G401.6 (cell line): ENCODE measurements around the gene PSMB11.
"Not testable (repeated sequence)": the region's sequence is repeated elsewhere in the genome, so short reads cannot be mapped to it uniquely, and the experiment has no call there.

Experiments used
- FAIRE-seq: peaks from 2 replicates; lab custom pipeline; 2012; peaks lifted over from hg19 to GRCh38; lab: Jason Lieb, UNC

The PSMB11 gene

DNA sequence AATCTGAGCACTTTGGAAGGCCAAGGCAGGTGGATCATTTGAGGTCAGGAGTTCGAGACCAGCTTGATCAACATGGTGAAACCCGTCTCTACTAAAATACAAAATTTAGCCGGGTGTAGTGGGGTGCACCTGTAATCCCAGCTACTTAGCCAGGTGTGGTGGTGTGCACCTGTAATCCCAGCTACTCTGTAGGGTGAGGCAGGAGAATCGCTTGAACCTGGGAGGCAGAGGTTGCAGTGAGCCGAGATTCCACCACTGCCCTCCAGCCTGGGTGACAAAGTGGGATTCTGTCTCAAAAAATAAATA, 28.3 kb upstream of the PSMB11 start:
- not testable (repeated sequence) for FAIRE-seq

DNA sequence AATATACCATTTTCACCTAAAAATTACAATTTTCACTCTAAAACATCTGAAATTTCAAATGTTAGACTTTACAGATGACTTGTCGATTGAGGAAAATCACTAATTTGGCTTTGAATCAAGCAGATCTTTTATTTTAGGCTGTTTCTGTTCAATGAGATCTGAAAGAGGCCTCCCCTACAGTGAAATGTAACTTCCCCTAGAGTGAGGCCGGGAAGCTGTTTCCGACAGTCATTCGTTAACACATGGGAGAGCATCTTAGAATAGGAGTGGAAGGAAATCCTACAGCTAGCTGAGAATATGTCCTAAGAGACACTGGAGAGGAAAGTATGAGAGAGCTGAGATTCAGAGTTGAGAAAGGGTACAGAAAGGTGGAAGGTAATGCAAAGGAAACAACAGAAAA, 26.4 kb upstream of the PSMB11 start:
- FAIRE-seq: no peak

- FAIRE-seq: no peak
These were observed 24.9 kb upstream of the PSMB11 start for GRCh38 chr14:23017091-23017490.

DNA sequence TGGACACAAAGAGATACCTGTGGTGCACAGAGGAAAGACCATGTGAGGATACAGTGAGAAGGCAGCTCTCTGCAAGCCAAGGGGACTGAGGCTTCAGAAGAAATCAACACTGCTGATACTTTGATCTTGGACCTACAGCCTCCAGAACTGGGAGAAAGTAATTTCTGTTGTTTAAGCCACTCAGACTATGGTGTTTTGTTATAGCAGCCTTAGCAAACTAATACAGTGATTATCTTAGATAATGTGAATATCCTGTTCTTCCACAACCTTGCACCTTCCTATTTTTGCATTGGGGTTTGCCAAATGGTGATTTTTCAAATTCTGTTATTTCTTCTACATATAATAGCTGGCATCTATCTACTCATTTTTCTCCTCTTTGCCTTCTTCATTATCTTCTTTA, 23.9 kb upstream of the PSMB11 start:
- no peak for FAIRE-seq

GRCh38 chr14:23020143-23021128, 21.6 kb upstream of the PSMB11 start:
- FAIRE-seq: no peak

DNA sequence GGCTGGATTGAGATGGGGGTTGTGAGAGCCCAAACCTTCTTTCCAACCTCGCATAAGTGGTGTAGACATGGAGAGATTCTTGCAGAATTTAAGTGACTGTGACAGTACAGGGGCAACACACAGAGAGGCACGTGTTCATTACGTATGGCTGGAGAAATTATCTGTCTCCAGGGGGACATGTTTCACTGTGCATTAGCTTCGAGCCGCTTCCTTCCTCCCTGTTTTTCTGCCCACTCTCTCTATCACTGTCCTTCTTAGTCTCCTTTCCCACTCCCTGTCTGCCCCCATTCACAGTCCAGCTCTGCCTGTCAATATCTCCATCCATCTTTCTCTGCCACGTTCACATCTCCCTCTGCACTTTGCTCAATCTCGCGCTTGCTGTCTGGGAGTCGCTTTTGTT, 20.6 kb upstream of the PSMB11 start:
- FAIRE-seq: no peak

DNA sequence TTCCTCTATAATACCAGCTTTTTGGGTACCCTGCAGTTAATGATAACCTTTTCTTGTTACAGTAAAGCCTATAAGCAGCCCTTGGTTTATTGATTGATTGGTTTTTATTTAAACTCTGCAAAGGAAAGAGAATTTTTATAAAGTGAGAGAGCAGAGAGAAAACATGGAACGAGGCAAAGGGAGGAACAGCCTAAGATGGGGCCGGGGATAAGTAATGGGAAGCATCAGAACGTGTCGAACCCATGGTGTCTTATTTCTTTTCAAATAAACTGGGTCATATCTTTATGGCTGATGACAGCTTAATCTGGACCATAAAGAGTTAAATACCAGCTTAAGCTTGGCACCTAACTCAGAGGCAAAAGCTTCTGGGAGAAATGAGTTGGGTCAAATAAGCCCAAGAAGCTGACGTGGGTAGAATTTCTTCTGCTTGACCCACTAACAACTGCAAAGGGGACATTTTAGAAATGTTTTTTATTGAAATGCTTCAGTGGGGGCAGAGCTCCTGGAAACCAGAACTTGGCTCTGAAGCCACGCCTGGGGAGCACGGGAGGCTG, 20.0 kb upstream of the PSMB11 start:
- no peak for FAIRE-seq

DNA sequence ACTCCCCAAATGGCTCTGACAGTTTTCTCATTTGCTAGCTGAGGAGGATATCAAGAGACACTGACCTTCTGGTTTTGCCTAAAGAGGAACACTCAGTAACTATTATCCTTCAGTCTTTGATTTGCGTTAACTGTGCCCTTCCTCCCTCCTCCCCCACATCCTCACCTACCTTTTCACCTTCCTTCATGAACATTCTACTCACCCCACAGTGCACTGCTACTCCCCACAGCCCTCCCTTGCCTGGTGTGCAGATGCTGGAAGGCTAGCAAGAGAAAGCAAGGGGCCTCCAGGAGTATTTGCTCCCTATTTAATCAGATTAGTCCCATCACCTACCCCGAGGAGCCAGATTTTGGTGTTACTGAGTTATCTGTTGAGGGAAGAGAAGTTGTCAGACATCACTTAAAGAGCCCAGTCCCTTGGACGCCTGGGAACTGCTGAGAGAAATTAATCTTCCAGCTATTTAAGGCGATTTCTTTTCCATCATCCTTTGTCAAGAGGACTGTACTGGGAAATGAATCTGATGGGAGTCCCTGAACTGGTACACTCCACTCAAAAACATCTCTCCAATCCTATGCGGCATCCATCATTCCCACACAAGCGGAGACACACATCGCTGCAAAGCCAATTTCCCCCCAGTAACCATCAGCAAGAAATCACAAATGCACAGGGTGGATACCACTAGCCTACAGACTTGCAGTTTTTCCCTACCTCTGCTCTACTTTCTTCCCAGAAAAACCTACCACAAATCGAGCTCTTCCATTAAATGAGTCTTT, 18.8 kb upstream of the PSMB11 start:
- no peak for FAIRE-seq

GRCh38 chr14:23023795-23024152, 18.2 kb upstream of the PSMB11 start:
- no peak for FAIRE-seq

DNA sequence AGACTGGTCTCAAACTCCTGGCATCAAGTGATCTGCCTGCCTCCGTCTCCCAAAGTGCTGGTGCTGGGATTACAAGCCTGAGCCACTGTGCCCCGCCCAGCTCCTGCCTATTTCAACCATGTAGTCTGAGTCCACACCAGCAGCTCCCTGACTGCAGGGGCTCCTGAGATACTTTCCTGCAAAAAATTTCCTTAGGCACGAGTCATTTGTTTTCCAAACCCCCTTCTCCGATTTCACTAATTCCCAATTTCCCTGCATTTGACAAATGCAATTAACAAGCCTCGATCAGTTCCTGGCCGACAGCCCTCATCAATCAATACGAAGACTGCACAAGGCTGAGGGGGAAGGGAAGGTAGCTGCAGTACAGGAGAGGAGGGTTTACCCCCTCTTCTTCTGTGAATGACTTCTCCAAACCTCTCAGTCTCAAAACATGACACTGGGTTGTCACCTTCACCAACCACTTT, 17.4 kb upstream of the PSMB11 start:
- no peak for FAIRE-seq

DNA sequence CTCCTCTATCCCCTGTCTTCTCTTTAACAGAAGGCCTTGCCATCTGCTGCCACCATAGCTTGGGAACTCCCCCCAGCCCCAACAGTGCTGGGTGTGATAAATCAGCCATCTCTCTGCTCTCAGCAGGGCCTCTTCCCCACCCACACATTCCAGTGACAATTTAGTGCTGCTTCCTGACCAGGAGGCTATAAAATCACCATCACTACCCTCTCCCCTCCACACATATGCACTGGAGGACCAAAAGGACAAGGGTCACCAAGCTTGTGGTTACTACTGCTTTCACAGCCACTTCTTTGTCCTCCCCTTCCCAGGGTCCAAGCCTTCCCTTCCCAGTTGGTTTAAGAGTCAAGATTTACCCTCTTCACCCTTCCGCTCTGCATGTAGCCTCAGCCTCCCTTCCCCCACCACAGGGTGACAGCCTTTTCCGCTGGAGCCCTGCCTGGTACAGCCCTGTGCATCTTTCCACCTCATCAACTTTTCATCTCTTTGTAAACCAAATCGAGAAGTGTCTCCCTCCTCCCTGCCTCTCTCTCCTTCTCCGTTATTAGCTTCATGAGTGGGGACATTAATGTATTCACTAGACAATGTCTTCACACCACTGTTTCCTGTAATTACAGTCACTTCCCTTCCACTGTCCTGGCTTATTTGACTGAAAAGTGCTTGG, 16.7 kb upstream of the PSMB11 start:
- no peak for FAIRE-seq

DNA sequence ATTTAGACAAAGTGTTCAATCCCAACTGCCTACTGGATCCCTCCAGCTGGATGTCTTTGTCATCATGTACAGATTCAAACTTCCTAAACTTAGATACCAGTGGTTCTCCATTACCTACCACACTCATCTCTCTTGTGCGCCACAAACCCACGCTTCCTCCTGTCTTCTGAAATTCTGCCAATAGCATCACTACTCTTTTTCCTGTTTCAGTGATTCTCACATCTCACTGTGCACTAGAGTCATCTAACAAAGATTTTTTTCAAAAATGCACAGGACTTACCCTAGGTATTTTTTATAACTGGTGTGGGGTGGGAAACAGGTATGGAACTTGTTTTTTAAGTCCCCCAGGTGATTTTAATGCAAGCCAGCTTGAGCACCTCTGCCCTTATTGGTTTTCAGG, 13.2 kb upstream of the PSMB11 start:
- FAIRE-seq: no peak

GRCh38 chr14:23030936-23031335, 11.1 kb upstream of the PSMB11 start:
- FAIRE-seq: no peak

DNA sequence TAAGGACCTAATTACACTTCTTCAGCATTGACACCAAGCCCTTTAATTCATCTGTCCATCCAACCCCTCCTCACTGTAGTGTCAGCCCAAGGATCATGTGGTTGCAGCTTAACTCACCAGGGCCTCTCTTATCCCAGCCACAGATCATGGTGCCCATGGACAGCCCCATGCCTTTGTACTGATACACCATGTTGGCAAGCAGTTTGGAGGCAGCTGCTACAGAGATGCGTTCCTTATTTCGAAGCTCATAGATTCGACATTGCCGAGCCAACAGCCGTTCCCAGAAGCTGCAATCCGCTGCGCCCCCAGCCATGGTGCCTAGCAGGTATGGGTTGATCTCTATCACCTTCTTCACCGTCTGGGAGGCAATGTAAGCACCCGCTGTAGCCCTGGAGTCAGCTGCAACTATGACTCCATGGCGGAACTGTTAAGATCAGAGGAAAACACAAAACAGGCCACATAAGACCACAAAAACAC, 8.7 kb upstream of the PSMB11 start:
- no peak for FAIRE-seq

GRCh38 chr14:23033801-23034497, 8.1 kb upstream of the PSMB11 start:
- FAIRE-seq: no peak

DNA sequence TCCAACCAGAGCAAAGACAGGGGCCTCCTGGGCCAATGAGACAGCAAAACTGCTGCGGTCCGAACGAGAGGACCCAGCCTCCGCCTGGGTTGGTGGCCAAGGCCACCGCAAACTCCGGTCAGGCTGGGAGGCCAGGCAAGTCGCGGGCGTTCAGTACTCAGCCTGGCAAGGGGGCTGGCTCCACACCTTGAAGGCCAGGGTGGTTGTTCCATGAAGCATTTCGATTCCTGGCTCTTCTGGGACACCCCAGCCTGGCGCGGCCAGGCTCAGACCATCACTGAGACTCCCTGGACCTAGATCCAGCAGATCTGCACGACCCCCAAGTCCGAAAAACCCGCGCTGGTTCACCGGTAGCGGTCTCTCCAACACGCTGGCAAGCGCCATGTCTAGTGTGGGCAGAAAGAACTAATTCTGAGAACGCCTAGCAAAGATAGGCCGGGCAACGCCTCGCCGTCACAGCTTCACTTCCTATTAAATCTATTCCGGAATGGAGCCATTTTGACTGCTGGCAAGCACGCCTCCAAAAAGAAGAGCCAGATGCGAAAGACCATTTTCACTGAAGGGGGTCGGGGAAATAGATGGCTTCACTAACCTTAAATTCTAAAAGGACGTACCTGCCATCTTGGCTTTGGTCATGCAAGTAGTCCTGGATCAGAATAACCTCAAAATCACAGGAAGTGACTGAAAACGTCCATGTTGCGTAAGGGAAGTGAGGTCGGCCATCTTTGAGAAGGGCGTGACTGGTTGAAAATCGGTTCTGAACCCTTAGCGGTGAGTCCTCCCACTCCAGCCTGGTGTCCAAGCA, 7.3 kb upstream of the PSMB11 start, which contains the start of gene PSMB5:
TSS of gene PSMB5 (minus strand) at position 403 of the 805 bp plus-strand sequence. CDS start at position 384, 19 bp downstream.
- peak; percentile 95 for FAIRE-seq

- FAIRE-seq: no peak
These were observed 6.5 kb upstream of the PSMB11 start for GRCh38 chr14:23035303-23036144.

DNA sequence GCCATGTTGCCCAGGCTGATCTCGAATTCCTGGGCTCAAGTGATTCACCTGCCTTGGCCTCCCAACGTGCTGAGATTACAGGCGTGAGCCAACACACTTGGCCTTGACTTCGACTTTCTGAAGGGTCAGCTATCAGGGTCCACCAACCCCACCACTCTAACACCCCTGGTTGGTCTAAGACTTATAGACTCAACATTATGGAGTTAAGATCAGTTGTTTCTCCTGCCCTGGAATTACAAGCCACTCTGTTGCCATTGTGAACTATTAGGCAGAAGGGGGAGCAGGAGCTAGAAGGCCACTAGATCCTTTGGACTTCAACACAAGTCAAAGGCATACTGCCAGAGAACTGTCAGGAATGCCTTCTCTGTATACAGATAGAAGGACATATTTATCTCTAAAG, 1.9 kb upstream of the PSMB11 start:
- no peak for FAIRE-seq

GRCh38 chr14:23041729-23042128, 283 bp upstream of the PSMB11 start:
- no peak for FAIRE-seq

DNA sequence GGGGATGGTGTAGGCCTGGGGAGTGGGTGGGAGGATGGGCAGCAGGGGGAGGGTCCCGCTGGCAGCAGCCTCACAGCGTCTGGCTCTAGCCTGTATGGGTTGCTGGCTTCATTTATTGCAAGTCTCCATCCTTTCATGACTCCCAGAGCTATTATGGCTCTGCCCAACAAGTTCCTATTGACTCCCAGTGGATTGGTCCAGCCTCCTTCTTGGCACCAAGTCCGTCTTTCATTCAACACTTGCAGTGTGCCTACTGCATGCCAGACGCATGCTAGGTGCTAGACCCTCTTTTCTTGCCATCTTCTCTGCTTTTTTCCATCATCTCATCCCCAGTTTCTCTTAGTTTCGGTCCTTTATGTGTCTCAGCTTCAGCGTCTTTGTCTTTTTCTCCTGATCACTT, 1.1 kb downstream of the PSMB11 start:
- no peak for FAIRE-seq
